BLaER1 (cell line): ENCODE measurements around the gene CPZ.

Experiments used
- H3K27ac ChIP-seq: shearing (Covaris generic); formaldehyde crosslinking; 2 replicates; pipeline ENCODE4 v1.8.1; 2022
- H3K27me3 ChIP-seq: shearing (Covaris generic); formaldehyde crosslinking; 2 replicates; pipeline ENCODE4 v1.8.1; 2022
- H3K36me3 ChIP-seq: shearing (Covaris generic); formaldehyde crosslinking; 2 replicates; pipeline ENCODE4 v1.8.1; 2022
- H3K4me1 ChIP-seq: shearing (Covaris generic); formaldehyde crosslinking; 2 replicates; pipeline ENCODE4 v1.8.1; 2022
- H3K4me2 ChIP-seq: shearing (Covaris generic); formaldehyde crosslinking; 2 replicates; pipeline ENCODE4 v1.8.1; 2022
- H3K4me3 ChIP-seq: shearing (Covaris generic); formaldehyde crosslinking; 2 replicates; pipeline ENCODE4 v1.8.1; 2022
- H3K9ac ChIP-seq: shearing (Covaris generic); formaldehyde crosslinking; 2 replicates; pipeline ENCODE4 v1.8.1; 2022
- H3K9me3 ChIP-seq: shearing (Covaris generic); formaldehyde crosslinking; 2 replicates; pipeline ENCODE4 v1.8.1; 2022
- H4K20me1 ChIP-seq: shearing (Covaris generic); formaldehyde crosslinking; 2 replicates; pipeline ENCODE4 v1.8.1; 2022
- Cebpa-rat ChIP-seq: shearing (Covaris generic); IDR thresholded peaks from 2 replicates; pipeline ENCODE4 v1.8.1; 2022

Gene CPZ

GRCh38 chr4:8547912-8548730, 44.4 kb upstream of the CPZ start:
- H3K9me3 ChIP-seq = peaks cover 6% of the 10 kb centered on the region; the same call in 1 of the 2 replicates
- H3K27me3 ChIP-seq = peaks cover 65% of the 10 kb centered on the region
- peaks cover 37% of the 10 kb centered on the region for H4K20me1 ChIP-seq
- H3K27ac ChIP-seq = no peak overlapping the region
- H3K4me1 ChIP-seq = peaks cover 49% of the 10 kb centered on the region
- no peak for TF ChIP-seq Cebpa-rat
- no peak overlapping the region for H3K4me2 ChIP-seq
- H3K36me3 ChIP-seq = no peaks in the 10 kb centered on the region
- H3K9ac ChIP-seq = no peak overlapping the region
- H3K4me3 ChIP-seq = no peak overlapping the region

- H3K9me3 ChIP-seq = peaks cover 6% of the 10 kb centered on the region; the same call in 1 of the 2 replicates
- H3K4me2 ChIP-seq = no peak overlapping the region
- H3K4me1 ChIP-seq = peaks cover 43% of the 10 kb centered on the region
- TF ChIP-seq Cebpa-rat = no peak
- no peak overlapping the region for H3K27ac ChIP-seq
- H3K36me3 ChIP-seq = no peaks in the 10 kb centered on the region
- peaks cover 58% of the 10 kb centered on the region for H3K27me3 ChIP-seq
- H4K20me1 ChIP-seq = peaks cover 37% of the 10 kb centered on the region
- H3K4me3 ChIP-seq = no peak overlapping the region
- H3K9ac ChIP-seq = no peak overlapping the region
Measured at GRCh38 chr4:8548731-8549351, 43.7 kb upstream of the CPZ start.

GRCh38 chr4:8549352-8549931, 43.1 kb upstream of the CPZ start:
- no peak for TF ChIP-seq Cebpa-rat
- H3K9ac ChIP-seq = no peak overlapping the region
- peaks cover 41% of the 10 kb centered on the region for H3K4me1 ChIP-seq
- H3K9me3 ChIP-seq = peaks cover 6% of the 10 kb centered on the region; the same call in 1 of the 2 replicates
- H3K27me3 ChIP-seq = peaks cover 52% of the 10 kb centered on the region
- H3K36me3 ChIP-seq = no peaks in the 10 kb centered on the region
- no peak overlapping the region for H3K4me3 ChIP-seq
- H3K4me2 ChIP-seq = no peak overlapping the region
- H3K27ac ChIP-seq = no peak overlapping the region
- H4K20me1 ChIP-seq = peaks cover 31% of the 10 kb centered on the region

GRCh38 chr4:8550691-8551090, 41.9 kb upstream of the CPZ start:
- H3K27ac ChIP-seq = no peak overlapping the region
- peaks cover 28% of the 10 kb centered on the region for H3K4me1 ChIP-seq
- no peak overlapping the region for H3K4me3 ChIP-seq
- H3K36me3 ChIP-seq = no peaks in the 10 kb centered on the region
- TF ChIP-seq Cebpa-rat = no peak
- H4K20me1 ChIP-seq = peaks cover 19% of the 10 kb centered on the region
- H3K4me2 ChIP-seq = no peak overlapping the region
- H3K9ac ChIP-seq = no peak overlapping the region
- peaks cover 6% of the 10 kb centered on the region; the same call in 1 of the 2 replicates for H3K9me3 ChIP-seq
- peaks cover 43% of the 10 kb centered on the region for H3K27me3 ChIP-seq

- Histone ChIP-seq H3K4me1 (peaks cover 16% of the 10 kb centered on the region), H3K4me2 (no peak overlapping the region), H3K36me3 (no peaks in the 10 kb centered on the region), H3K27me3 (peaks cover 30% of the 10 kb centered on the region), H3K9me3 (peaks cover 6% of the 10 kb centered on the region; the same call in 1 of the 2 replicates), H3K9ac (no peak overlapping the region), H3K27ac (no peak overlapping the region), H3K4me3 (no peak overlapping the region), H4K20me1 (peaks cover 9% of the 10 kb centered on the region; the same call in 1 of the 2 replicates)
- no peak for TF ChIP-seq Cebpa-rat
Measured at GRCh38 chr4:8552024-8552423, 40.5 kb upstream of the CPZ start.

- H3K36me3 ChIP-seq = no peaks in the 10 kb centered on the region
- no peak overlapping the region for H3K4me3 ChIP-seq
- H3K4me1 ChIP-seq = peaks cover 12% of the 10 kb centered on the region; the same call in 1 of the 2 replicates
- no peak overlapping the region for H3K9ac ChIP-seq
- no peak for TF ChIP-seq Cebpa-rat
- peaks cover 9% of the 10 kb centered on the region; the same call in 1 of the 2 replicates for H4K20me1 ChIP-seq
- H3K27me3 ChIP-seq = peaks cover 23% of the 10 kb centered on the region; the same call in 1 of the 2 replicates
- no peak overlapping the region for H3K27ac ChIP-seq
- H3K4me2 ChIP-seq = no peak overlapping the region
- peaks cover 6% of the 10 kb centered on the region; the same call in 1 of the 2 replicates for H3K9me3 ChIP-seq
Measured at GRCh38 chr4:8552581-8553205, 39.9 kb upstream of the CPZ start.

- H3K4me2 ChIP-seq = no peak overlapping the region
- no peak for TF ChIP-seq Cebpa-rat
- H3K4me1 ChIP-seq = peaks cover 7% of the 10 kb centered on the region; the same call in 1 of the 2 replicates
- H3K9me3 ChIP-seq = peaks cover 6% of the 10 kb centered on the region; the same call in 1 of the 2 replicates
- H3K27me3 ChIP-seq = peaks cover 18% of the 10 kb centered on the region; the same call in 1 of the 2 replicates
- no peak overlapping the region for H3K9ac ChIP-seq
- H3K27ac ChIP-seq = no peak overlapping the region
- no peak overlapping the region for H3K4me3 ChIP-seq
- H4K20me1 ChIP-seq = peaks cover 7% of the 10 kb centered on the region; the same call in 1 of the 2 replicates
- H3K36me3 ChIP-seq = no peaks in the 10 kb centered on the region
Measured at GRCh38 chr4:8553216-8553615, 39.3 kb upstream of the CPZ start.

- TF ChIP-seq Cebpa-rat = no peak
- H3K9ac ChIP-seq = no peak overlapping the region
- peaks cover 5% of the 10 kb centered on the region; the same call in 1 of the 2 replicates for H3K4me1 ChIP-seq
- H3K36me3 ChIP-seq = no peaks in the 10 kb centered on the region
- peaks cover 10% of the 10 kb centered on the region; the same call in 1 of the 2 replicates for H3K27me3 ChIP-seq
- H3K4me2 ChIP-seq = peak overlapping the region; percentile 37
- no peak overlapping the region for H3K4me3 ChIP-seq
- H3K27ac ChIP-seq = no peak overlapping the region
- H4K20me1 ChIP-seq = peaks cover 4% of the 10 kb centered on the region; the same call in 1 of the 2 replicates
- H3K9me3 ChIP-seq = peaks cover 6% of the 10 kb centered on the region; the same call in 1 of the 2 replicates
Measured at GRCh38 chr4:8553991-8554405, 38.6 kb upstream of the CPZ start.

- H3K4me1 ChIP-seq = peaks cover 5% of the 10 kb centered on the region; the same call in 1 of the 2 replicates
- no peak overlapping the region for H3K4me2 ChIP-seq
- H3K4me3 ChIP-seq = no peak overlapping the region
- no peaks in the 10 kb centered on the region for H3K36me3 ChIP-seq
- no peak overlapping the region for H3K9ac ChIP-seq
- TF ChIP-seq Cebpa-rat = no peak
- H4K20me1 ChIP-seq = peaks cover 4% of the 10 kb centered on the region; the same call in 1 of the 2 replicates
- peaks cover 6% of the 10 kb centered on the region; the same call in 1 of the 2 replicates for H3K9me3 ChIP-seq
- no peak overlapping the region for H3K27ac ChIP-seq
- H3K27me3 ChIP-seq = peaks cover 9% of the 10 kb centered on the region; the same call in 1 of the 2 replicates
Measured at GRCh38 chr4:8554555-8555100, 37.9 kb upstream of the CPZ start.
